Measurements from ENCODE around the gene ABCA4. TPM values are rescaled to one million over a fixed set of nuclear protein-coding genes. Genes with fewer than 3 reads are reported as not detected.
A peak's percentile ranks its signal among the peaks of the same experiment; 100 is the strongest.

Gene ABCA4
- total RNA-seq, 1 donor from 2014 or later = 0.11 TPM

DNA sequence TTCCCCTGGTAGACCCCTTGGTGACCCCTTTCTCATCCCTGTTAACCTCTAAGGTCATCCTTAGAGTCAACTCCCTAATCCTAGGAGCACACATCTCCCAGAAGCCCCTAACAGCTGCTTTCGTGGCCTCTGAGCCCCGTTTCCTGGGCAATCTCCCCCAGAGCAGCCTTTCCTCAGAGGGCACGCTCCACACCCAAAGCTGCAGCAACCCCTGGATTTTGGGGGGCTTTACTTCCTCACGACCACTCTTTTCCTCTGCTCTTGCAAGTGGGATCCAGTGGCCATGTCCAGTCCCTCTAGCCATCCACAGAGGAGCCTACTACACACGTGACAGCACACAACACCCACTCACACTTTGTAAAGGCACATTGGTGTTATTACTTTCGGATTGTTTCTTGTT lies 13.8 kb downstream of the ABCA4 start:
- intact Hi-C loops (cut with DNase I) = no loop called here
- ATAC-seq = no peak

DNA sequence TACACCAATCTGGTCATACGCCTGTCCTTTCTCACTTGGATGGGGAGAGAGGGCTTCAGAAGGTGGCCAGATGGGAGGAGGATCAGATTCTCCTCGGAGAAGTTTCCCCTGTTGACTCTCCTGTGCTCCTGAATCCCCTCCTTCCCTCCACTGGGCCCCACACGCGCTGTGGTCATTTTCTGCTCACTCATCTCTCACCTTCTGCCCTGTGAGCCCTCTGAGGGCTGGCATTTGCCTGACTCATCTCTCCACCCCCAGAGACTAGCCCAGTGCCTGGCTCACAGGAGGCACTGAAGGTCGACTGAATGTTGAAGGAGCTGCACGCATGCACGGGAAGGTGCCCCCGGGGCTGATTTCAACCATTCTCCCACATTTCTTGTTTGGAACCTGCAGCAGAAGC lies 14.2 kb downstream of the ABCA4 start:
- intact Hi-C loops (cut with DNase I) = no loop called here
- no peak for DNase-seq (ENCODE audit: missing footprints)
- ATAC-seq = no peak

More for the DNA sequence above, 13.8 kb downstream of the ABCA4 start:
- DNase-seq (ENCODE audit: missing footprints) = no peak

DNA sequence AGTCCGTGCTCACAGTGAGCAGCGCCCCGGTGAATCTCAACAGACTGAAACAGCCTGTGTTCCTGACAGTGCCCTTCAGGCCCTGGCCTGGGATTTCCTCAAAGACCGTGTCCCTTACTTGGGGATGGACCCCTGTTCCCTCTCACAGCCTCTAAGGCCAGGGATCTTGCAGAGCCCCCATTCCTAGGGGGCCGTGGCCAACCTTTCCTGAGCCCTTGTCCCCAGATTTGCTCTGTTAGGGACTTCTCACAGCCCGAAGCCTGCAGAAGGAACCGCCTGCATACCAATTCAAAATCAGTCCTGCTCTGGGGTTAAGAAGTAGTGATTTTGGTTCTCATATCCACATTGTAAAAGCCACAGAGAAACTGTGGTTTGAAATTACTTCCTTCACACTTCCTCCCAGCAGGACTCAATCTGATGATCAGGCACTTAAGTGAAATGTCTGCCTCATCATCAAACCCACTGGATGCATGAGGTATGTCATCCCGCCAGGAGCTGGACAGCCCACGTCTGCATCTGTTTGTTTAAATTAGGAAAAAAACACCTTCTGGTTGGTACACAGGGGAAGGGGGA lies 14.9 kb downstream of the ABCA4 start:
- DNase-seq (ENCODE audit: missing footprints) (no peak), ATAC-seq (peak; percentile 11)
- intact Hi-C loops (cut with DNase I) = no loop called here

DNA sequence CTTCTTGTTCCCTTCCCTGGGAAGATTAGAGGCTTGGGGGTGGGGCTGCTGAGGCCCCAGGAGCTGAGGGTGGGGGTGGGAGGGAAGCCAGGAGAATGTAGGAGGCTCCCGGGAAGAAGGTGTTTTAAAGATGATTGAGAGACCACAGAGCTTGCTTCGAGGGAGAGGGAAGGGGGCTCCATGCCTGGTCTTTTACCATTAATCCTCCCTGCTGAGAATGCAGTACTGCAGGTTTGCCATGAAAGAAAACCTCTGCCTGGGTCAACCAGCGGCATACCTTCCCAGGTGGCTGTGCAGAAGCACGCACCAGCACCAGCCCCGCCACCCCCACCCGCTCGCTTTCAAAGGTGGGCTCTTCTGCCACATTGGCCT lies 15.4 kb downstream of the ABCA4 start:
- no peak for ATAC-seq
- no peak for DNase-seq (ENCODE audit: missing footprints)
- intact Hi-C loops (cut with DNase I) = no loop called here

DNA sequence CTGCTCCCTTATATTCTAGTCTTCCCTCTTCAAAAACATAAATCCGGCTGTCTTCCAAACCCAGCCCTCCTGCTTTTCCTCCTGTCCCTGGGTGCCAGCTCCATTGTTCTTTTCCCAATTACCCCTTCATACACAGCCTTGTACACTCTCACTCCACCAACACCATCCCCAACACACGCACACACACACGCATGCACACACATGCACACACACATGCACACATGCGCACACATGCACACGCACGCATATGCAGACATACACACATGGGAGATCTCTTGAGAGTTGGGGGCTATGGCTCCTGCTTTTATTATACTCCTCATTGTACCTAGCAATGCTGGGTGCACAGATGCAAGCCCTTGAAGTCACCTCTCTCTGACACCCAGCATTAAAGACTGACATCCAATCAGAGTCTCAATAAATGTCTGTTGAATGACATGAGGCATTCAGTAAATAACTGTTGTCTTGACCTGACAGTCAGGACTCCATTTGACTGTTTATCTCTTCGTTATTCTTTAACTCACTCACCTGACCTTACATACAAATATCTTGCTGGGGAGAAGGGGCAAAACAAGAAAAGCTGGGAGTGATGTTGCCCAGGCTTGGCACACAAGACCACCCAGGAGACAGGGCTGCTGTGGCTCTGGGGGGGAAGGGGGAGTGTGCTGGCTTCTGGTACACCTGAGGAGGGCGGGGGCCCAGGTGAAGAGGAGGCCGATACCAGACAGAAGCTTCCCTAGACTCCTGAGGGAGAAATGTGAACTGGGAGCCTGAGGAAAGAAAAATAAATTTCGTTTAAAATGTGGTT lies 16.0 kb downstream of the ABCA4 start:
- intact Hi-C loops (cut with DNase I) = no loop called here
- DNase-seq (ENCODE audit: missing footprints) = no peak
- no peak for ATAC-seq

DNA sequence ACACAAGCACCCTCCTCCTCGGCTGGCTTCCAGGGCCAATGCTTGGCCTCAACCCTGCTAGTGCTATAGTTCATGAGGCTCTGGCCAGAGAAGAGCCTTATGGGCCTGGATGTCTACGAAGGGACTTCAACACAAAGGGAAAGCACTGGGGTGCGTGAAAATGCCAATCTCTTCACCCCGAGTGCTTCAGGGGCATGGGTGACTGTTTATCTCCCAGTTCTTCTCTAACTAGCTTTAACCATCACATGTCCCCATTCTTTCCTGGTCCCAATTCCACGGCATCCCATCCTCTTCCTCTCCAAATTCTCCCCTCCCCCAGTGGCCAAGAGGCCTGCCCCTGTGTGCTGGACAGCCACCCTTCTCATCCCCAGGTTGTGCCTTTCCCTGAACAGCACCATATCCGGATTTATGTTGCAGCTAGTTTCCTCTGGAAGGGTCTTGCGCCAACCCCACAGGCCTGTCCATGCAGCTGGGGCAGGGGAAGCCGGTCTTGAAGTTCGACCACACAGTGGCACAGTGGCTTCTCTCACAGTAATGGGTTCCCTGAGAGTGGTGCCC lies 16.7 kb downstream of the ABCA4 start:
- intact Hi-C loops (cut with DNase I) = no loop called here
- ATAC-seq (no peak), DNase-seq (ENCODE audit: missing footprints) (no peak)

DNA sequence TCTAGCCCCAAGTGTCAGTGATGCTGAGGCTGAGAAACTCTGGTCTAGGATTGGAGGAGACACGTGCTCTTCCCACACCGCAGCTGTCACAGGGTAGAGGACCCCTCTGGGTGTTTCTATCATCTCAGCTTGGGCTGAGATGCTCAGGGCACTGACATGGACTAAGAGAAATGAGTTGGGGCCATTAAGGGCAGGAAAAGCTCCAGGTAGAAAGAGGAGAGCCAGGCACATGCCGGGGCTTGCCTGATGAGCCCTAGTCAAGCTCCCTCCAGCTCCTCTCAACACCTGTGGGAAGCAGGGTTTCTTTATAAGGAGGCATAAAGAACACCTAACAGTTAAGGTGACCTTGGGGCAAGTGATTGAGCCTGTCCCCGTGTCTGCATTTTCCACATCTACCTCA lies 17.3 kb downstream of the ABCA4 start:
- DNase-seq (ENCODE audit: missing footprints) (no peak), ATAC-seq (no peak)
- intact Hi-C loops (cut with DNase I) = no loop called here

DNA sequence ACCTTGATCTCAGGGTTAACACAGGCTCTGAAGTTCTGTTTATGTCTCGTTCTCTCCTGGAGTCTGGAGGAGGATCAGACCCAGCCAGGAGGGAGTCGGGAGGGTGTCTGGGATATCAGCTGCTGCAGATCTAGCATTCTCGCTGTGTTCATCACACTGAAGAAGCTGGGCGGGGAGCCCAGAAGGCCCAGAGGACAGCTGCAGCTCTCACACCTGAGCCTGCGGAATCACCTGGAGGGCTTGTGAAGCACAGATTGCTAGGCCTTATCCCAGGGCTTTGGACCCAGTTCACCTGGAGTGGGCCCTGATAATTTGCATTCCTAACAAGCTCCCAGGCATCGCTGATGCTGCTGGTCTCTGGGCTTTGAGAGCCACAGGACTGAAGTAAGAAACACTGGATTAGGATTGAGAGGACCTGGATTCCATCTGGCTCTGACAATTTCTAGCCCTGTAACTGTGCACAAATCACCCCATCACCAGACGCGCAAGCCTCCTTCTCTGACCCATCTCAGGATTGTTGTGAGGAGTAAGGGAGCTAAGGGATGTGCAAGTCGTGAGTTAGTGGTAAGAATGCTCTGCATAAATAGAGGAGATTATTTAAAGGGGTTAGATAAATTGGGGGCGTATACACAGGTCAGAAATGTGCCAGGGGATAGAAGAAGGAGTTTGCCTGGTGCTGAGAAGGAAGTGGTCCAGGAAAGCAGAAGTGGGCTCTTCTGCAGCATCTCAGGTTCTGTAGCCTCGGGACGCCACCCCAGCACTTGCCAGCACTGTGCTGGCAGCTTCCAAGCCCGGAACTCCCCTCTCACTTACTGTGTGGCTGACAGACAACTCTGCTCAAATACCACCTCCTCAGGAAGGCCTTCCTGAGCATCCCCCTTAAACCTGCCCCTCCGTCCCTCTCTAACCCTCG lies 19.1 kb downstream of the ABCA4 start:
- intact Hi-C loops (cut with DNase I) = no loop called here
- DNase-seq (ENCODE audit: missing footprints) (no peak), ATAC-seq (no peak)

DNA sequence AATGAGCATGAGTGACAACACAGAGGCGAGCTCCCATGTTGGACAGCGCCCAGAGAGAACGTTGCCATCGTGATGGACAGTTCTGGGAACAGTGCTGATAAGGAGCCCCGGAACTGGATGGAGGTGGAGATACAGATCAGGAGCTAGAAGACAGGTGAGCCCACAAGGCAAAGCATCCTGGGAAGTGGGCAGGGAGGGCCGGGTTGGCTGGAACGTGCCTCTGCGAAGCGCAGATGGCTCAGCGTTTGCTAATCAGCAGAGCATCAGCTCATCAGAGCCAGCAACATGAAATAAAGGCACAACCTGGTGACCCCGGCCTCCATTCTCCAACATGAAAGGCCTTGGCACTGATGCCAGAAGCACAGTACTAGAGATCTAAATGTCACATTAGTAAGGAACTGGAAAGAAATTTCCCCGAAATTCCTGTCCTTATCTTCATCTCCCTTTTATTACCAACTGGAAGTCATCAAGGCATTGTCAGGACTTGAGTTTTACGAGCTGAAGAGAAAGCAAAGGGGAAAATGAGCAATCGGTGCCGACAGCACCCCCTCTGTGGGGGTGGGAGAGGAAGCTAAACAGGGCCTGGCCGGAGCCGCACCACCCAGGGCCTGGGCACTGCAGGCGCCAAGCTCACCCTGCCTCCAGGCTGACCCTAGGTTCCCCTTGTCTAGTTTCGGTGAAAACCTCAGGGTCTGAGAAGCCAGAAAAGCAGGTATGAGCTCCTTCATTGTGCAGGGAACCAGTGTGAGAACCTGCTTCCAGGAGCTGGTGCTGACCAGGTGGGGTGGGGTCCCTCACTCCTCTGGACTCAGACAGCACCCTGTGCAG lies 19.9 kb downstream of the ABCA4 start:
- ATAC-seq (no peak), DNase-seq (ENCODE audit: missing footprints) (no peak)

DNA sequence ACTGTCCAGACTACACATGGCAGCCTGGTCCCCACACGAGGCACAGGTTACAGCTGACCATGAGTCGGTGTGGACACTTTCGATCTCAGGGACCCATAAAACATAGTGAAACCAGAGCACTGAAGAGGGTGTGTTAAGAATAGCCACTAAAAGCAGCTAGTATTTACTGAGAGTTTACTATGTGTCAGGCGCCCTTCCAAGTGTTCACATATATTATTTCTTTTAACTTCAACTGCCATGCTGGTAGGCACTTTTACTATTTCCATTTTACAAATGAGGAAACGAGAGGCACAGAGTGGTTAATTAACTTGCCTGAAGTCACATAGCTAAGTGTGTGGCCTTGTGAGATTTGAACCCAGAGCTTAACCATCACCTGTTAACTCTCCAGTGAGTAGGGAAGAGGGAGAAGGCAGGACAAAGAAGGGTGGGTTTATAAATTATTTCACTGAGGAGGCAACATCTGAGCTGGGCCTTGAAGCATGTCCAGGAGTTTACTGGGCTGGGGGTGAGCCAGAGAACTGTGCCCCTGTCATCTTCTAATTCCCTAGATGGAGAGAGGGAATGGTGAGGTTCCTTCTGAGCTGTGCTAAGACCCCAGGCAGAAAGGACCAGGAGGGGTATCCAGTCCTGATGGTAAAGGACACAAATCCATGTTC lies 20.7 kb downstream of the ABCA4 start:
- DNase-seq (ENCODE audit: missing footprints) (no peak), ATAC-seq (no peak)
- intact Hi-C loops (cut with DNase I) = no loop called here

More for the DNA sequence above, 19.9 kb downstream of the ABCA4 start:
- intact Hi-C loops (cut with DNase I) = no loop called here

DNA sequence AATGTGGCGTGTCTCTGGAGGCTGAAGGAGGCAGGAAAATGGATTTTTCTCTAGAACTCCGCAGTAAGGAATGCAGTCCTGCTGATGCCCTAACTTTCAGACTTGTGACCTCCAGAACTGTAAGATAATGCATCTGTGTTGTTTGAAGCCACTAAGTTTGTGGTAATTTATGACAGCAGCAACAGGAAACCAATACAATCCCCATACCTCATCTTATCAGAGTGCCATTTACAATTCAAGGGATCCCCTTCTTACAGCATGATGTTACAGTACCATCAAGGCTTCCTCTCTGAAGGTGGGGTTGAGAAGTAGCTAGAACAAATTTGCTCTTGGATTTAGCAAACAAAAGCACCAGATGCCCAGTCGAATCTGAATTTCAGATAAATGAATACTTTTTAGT lies 21.6 kb downstream of the ABCA4 start:
- DNase-seq (ENCODE audit: missing footprints) (no peak), ATAC-seq (no peak)
- intact Hi-C loops (cut with DNase I) = loop anchor here (5.0 kb wide), 1 partner anchor 37 kb away; no protein-coding TSS in a partner anchor

DNA sequence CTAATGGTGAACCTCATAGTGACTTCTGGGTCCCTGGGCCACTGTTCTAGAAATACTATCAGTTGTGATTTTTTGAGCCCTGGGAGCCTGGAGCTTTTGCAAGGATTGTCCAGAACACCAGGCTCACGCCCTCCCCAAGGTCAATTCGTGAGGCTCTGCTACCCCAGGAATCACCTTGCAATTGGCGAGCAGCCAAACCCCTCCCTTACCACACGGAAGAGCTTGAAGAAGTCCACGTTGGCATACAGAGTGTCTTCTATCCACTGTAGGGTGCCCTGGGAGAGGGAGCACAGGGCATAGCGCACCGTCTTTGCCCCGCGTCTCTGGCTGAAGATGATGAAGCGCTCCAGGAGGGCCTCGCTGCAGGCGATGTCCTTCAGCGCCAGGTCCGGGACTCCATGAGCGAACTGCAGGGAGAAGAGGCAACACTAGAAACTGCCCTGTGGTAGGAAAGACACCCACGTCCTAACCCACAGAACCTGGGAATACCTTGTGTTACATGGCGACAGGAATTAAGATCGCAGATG lies 22.3 kb downstream of the ABCA4 start:
- no peak for DNase-seq (ENCODE audit: missing footprints)
- intact Hi-C loops (cut with DNase I) = loop anchor here (5.0 kb wide), 1 partner anchor 36 kb away; no protein-coding TSS in a partner anchor

DNA sequence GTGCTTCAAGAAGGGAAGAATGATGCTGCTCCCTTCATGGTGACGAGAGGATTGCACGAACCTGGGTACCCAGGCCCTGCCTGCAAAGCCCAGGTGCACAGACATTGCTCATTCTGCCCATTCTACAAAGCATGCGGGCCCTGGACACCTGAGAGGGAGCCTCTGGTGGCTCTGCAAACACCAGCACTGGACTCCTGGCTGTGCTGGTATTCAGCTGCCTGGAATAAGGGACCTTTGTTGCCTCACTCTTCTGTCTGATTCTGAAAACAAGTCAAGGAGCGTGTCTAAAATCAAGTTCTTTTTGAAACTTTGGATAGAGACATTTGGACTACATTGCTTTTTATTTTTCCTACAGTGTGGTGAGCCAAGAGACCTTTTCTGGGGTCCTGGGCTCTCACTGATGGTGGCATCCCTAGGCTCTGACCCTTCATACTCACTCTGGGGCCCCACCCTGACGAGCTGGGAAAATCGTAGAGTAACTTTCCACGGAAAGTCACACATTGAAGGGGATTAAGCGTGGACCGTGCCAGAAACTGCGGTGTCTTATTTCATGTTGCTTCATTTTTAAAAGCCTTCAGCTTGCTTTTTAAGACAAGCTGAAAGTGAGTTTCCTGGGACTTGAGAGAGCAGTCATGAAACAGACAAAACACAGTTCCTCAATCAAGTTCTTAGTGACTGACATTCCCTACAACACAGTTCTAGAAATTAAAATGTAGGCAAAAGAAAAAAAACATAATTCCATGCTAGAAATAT lies 24.0 kb downstream of the ABCA4 start:
- DNase-seq (ENCODE audit: missing footprints) = no peak
- intact Hi-C loops (cut with DNase I) = loop anchor here (5.0 kb wide), 1 partner anchor 35 kb away; no protein-coding TSS in a partner anchor
- peak; percentile 5 for ATAC-seq

More for the DNA sequence above, 22.3 kb downstream of the ABCA4 start:
- no peak for ATAC-seq

DNA sequence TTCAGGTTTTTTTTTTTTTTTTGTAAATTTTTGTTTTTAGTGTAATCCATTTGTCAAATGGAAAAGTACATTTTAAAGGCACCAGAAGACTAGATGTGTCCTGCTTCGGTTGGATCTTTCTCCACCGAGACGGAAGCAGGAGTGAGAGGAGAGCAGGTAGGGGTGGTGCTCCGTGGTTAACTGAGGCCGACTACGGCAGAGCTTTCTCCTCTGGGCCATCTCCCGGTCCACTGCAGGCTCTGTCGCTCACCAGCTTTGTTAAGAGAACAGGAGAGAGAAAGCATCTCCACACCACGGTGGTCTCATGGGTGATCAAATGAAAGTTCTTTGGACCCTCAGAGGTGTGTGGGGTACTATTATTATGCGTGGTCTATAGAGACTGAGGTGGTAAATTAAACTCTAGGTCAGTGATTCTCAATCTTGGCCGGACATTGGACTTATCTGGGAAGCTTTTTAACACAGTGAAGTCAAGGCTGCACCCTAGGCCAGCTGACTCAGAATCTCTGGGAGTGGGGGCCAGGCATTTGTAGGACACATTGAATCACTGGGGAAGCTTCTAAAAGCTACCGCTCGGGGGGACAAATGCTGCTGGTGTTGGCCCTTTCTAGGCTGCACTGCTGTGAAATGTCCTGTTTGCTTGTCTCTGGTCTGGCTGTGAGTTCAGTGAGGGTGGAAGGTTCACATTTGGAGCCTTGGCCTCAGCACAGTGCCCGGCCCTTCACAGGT lies 25.0 kb downstream of the ABCA4 start:
- ATAC-seq (peak; percentile 73), DNase-seq (ENCODE audit: missing footprints) (no peak)
- intact Hi-C loops (cut with DNase I) = loop anchor here (5.0 kb wide), 1 partner anchor 34 kb away; no protein-coding TSS in a partner anchor

DNA sequence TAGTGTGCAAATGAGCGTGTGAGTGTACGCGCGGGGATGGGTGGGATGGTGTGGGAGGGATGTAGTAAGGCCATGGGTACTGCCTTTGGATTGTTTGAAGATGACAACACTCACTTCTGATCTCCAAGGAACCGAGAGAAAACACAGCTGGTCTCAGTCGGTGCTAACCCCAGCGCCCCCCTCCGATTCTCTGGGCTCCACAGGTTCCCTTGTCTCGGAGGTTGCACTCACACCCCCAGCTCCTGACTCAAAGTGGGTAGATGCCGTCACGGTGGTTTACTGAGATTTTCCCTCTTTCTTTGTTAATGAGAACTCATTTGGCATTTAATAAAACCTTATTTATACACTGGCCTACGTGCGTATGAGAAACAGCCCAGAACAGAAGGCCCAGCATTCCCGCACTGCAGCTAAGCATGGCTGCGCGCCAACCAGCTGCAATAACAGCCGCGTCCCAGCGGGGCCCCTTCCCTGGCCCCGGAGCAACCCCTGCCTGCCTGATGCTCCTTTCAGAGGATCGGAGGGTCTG lies 25.8 kb downstream of the ABCA4 start:
- DNase-seq (ENCODE audit: missing footprints) (peak; percentile 93), ATAC-seq (peak; percentile 86)
- intact Hi-C loops (cut with DNase I) = loop anchor here (5.0 kb wide), 1 partner anchor 33 kb away; no protein-coding TSS in a partner anchor
